ENCODE data around the gene ITPA.
"Not testable (repeated sequence)": the region's sequence is repeated elsewhere in the genome, so short reads cannot be mapped to it uniquely, and the experiment has no call there.

The ITPA gene

DNA sequence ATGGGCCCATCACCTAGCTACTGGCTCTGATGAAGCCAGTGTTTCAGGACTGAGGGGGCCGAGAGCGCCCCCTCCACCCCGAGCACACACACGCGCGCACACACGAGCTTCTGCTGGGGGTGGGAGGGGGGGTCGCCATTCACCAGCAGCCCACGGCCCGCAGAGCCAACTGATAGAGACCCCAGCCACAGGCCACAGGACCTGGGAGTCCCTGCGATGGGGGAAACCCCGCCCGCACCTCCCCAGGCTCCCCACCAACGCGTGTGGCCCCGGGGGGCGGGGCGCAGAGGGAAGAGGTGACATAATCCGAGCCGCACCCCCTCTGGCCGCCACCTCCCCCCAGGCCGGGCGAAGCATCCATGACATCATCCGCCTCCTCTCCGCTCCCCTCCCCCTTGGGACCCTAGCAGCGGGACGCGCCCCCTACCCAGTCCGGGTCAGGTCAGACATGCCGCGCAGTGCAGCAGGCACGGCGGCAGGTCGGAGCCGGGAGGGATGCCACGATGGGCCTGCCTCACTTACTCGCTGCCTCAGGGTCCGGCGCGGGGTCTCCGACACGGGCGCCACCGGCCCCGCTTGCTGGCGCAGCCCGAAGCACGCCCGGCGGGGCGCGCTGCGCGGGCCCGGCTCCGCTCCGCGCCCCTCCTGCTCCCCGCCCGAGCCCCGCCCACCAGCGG lies 36.2 kb upstream of the ITPA start, which contains the start of gene LZTS3:
Gene LZTS3 (minus strand): TSS at position 617 of the 677 bp plus-strand sequence. CDS start 6,386 bp downstream, outside the sequence.
- peak; percentile 53 for FAIRE-seq

GRCh38 chr20:3173610-3174441 lies 35.5 kb upstream of the ITPA start:
- FAIRE-seq (no peak), DNase-seq (ENCODE audit: insufficient read length, low spot score) (peak; percentile 97)

More for the DNA sequence above, 36.2 kb upstream of the ITPA start, which contains the start of gene LZTS3:
- DNase-seq (ENCODE audit: insufficient read length, low spot score) = peak; percentile 80

- peak; percentile 60 for FAIRE-seq
- no peak for DNase-seq (ENCODE audit: insufficient read length, low spot score)
These were observed 34.6 kb upstream of the ITPA start for GRCh38 chr20:3174442-3175261.

DNA sequence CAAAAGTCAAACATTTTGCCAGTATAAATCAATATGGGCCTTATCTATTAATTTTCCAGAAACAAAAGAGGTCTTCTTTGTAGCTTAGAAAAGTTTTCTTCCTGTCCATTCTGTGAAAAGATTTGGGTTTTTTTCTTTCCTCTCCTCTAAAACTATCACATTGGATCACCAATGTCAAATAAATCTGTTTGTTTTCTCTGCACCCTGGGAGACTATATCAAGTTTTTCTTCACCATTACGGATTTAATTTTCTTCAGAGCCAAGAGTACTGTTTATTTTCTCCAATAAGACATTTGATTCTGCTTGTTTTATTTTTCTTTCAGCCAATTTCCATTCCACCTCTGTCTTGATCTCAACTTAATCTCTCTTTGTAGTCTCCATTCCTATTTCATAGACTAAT lies 34.0 kb upstream of the ITPA start:
- DNase-seq (ENCODE audit: insufficient read length, low spot score) = no peak
- no peak for FAIRE-seq

- DNase-seq (ENCODE audit: insufficient read length, low spot score) (no peak), FAIRE-seq (no peak)
These were observed 31.4 kb upstream of the ITPA start for GRCh38 chr20:3177746-3178485.

DNA sequence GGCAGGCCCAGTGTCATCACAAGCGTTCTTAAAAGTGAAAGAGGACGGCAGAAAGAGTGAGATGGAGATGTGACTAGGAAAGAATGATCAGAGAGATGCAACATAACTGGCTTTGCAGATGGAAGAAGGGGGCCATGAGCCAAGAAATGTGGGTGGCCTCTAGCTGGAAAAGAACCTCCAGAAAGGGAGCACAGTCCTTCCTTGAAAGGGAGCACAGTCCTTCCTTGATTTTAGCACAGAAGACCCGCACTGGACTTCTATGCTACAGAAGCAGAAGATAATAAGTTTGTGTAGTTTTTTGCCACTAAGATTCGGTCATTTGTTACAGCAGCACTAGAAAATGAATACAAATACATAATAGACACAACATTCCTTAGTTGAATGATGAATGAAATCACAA lies 29.0 kb upstream of the ITPA start:
- no peak for FAIRE-seq

GRCh38 chr20:3181270-3181669 lies 28.0 kb upstream of the ITPA start:
- FAIRE-seq = no peak
- no peak for DNase-seq (ENCODE audit: insufficient read length, low spot score)

More for the DNA sequence above, 29.0 kb upstream of the ITPA start:
- no peak for DNase-seq (ENCODE audit: insufficient read length, low spot score)

GRCh38 chr20:3182429-3182828 lies 26.9 kb upstream of the ITPA start:
- DNase-seq (ENCODE audit: insufficient read length, low spot score); FAIRE-seq: not testable (repeated sequence)

- FAIRE-seq = no peak
- DNase-seq (ENCODE audit: insufficient read length, low spot score) = no peak
These were observed 25.2 kb upstream of the ITPA start for GRCh38 chr20:3183896-3184612.

- not testable (repeated sequence) for FAIRE-seq; DNase-seq (ENCODE audit: insufficient read length, low spot score)
These were observed 21.4 kb upstream of the ITPA start for GRCh38 chr20:3187861-3188260.

- DNase-seq (ENCODE audit: insufficient read length, low spot score) (no peak), FAIRE-seq (no peak)
These were observed 20.4 kb upstream of the ITPA start for GRCh38 chr20:3188823-3189413.

GRCh38 chr20:3189561-3190131 lies 19.7 kb upstream of the ITPA start:
- no peak for FAIRE-seq

DNA sequence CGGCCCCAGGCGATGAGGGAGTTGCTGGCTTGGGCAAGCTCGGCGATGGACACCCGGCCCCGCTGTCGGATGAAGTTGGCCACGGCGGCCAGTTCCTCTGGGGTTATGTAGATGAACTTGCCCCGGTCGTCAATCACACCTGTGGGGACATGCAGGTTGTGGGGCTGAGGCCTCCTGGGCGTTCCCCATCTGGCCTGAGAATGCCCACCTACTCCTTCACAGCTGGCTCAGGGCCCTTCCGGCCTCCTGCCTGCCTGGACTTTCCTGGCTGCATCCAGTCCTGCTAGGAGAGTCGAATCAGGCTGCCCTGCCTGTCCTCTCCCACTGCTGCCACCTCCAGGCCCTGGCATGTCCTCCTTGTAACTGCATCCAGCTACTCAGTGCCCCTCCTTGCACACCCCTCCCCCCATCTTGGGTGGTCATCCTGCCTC lies 18.6 kb upstream of the ITPA start:
- no peak for DNase-seq (ENCODE audit: insufficient read length, low spot score)
- FAIRE-seq = no peak

More at GRCh38 chr20:3189561-3190131, 19.7 kb upstream of the ITPA start:
- no peak for DNase-seq (ENCODE audit: insufficient read length, low spot score)

GRCh38 chr20:3192226-3193015 lies 16.9 kb upstream of the ITPA start:
- no peak for DNase-seq (ENCODE audit: insufficient read length, low spot score)
- no peak for FAIRE-seq

DNA sequence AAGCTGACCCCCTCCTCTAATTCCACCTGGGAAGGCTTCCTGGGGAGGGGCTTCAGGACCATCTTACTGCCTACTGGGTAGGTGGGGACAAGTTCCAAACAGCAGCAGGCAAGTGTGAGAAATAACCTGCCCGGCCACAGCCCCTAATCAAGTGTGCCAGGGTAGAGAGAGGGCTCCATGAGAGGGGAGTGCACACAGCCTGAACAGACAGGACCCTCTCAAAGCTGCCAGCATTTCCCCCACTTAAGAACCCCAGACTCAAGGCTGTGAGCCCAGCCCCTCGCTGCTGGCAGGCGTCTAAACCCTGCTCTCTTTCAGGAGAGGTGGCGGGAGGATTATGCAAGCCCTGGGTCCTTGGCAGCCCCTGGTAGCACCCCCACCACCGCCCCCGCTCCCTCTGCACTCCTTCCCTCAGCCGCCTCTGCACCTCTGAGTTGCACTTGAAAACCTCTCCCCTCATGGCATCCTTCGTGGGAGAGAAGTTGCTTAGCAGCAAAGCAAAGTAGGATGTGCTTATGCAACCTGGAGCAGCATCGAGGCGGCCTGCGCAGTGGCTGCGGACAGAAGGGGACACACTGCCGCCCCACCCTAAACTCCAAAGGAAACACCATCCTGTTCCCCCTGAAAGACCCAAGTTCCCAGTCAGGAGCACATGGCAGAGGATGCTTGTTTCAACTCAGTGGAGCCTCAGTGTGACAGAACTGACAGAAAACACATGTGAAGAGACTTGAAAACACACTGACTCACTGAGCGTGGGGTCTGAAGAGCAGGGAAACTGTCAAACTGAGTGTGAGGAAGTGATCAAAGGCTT lies 15.3 kb upstream of the ITPA start:
- FAIRE-seq (no peak), DNase-seq (ENCODE audit: insufficient read length, low spot score) (no peak)

GRCh38 chr20:3194617-3195280 lies 14.5 kb upstream of the ITPA start:
- FAIRE-seq (no peak), DNase-seq (ENCODE audit: insufficient read length, low spot score) (no peak)
